ENCODE data around the gene ADD3.

The ADD3 gene

DNA sequence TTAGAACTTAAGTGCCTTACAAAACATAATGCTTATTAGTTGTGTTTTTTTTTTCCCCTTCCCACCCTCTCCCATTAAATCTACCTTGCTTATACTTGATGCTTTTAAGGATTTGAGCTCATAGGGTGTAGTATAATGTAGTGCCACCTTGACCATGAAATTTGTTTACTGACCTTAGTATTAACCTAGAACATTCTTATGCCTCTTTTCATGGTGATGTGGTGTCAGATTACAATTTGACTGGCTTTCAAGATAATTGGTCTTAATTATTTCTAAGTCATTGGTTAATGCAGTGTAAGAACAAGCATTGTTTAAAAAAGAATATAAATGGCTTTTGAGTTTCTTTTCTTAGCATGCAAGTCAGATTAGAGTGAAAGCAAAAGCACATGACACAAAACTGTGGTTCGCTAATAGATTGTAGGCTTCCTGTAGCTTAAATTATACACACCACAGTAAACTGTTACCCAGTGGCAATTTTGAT, 61.8 kb downstream of the ADD3 start:
- DNase-seq: no peak

DNA sequence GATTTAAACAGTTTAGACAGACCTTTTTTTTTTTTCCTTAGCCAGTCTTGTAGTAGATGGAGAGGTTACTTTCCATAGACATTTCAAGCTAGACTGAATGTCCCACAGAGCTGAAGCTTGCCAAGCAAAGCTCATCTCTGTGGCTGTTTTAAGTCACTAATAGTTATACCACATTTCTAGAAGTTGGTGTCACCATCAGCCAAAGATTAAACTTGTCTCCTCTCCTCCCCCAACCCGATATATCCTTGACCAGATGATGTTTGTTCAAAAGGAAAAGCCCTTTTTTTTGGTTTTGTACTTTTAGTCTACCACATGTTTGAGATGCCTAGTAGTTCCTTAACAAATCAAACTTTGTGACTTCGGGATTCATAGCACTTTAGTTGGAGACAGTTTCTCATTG, 66.1 kb downstream of the ADD3 start:
- no peak for DNase-seq

DNA sequence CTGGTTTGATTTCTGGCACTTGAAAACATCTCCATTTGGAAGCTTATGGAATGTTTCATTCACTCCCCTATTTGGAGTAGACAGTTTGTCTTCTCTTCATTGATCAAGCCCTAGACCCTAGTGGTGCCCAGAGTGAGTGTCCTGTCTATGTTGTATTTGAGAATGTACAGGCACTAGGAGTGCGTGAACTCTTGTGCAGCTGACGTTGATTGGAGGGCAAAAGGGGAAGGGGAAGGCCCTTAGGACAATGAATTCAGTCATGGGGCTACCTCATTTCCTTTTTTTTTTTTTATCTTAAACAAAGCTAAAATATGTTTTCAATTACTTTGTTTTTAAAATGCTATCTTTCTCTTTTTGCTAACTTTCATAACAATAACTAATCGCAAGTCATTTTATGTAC, 66.5 kb downstream of the ADD3 start:
- no peak for DNase-seq

DNA sequence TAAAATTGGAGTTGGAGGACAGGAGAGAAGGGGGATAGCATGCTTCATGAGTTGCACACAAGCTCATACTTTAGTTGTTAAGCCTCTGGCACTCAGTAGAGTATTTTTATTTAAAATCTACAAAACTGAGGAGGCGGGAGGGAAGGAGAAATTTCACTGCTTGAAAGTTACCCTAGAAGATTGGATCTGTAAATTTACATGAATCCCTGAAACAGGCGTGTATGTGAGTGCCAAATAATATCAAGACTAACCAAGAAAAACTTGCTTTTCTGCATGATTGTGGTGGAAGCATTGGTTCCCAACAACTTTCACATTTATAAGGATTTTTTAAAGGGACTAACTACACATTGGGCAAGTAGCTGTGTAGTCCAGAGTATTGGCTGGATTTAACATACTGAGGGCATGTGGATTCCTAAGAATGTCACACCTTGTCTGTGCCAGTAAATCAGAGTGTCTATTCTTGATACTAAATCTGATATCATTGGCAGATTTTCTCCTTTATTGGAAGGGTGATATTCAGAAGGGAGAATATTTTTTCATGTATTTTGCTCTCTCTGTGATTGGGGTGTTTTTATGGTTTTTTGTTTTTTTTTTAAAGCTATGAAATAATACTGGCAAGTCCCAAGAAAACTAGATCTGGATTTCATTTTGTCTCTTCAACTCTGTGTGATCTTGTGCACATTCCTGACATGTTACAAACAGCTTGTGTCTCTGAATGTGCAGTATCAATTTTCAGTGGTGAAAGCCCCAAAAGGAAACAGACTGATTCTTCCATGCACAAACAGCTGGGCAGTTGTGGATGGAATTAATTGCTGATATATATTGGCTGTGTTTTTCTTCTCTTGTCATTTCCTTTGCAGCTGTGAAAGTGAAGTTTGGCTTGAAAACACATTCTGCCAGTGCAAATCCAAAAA, 67.2 kb downstream of the ADD3 start:
- no peak for DNase-seq

DNA sequence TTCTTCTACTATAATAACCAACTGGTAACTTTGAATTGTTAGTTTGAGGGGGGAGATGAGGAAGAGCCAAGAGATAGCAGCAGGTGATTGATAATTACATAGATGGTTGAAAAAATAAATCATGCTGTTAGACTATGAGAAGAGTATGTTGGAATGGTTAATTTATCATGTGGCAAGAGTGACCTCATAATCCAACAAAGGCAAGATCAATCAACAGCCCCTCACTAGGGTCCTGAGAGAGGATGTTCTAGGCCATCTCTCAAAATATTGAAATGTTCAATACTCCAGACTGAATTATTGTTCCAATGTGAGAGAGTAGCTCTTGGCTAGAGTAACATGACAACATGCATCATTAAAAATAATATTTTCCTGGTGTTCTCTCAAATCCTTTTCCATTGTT, 67.9 kb downstream of the ADD3 start:
- no peak for DNase-seq

DNA sequence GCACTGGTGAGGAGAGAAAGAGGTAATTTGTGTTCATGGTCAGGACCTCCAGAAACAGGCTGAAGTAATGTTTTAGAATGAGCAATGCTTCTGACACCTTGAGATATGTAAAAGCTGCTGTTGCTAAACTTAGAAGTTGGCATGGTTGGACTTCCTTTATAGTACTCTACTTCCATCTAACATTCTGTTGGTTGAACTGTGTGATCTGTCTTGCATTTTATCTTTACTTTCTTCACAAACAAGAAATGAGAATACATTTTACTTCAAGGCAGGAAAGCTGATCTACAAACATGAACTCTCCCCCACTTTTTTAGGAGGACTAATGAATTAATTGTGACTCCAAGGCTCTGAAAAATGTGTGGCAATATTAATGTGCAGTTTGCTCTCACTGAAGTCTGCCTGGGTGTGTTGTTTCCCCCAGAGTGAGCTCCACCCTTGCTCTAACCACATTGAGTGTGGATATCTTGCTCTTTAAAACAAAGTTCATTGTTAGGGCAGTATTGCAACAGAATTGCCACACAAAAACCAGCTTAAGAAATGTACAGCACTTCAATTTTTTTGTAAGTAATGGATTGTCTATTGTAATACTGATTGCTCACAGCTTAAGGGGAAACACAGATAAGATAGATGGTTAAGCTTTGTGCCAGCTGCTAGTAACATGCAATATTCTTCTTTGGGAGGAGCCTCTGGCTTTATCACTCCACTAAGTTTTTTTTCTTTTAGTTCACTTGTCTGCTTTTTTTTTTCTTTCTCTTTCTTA, 69.0 kb downstream of the ADD3 start:
- no peak for DNase-seq

DNA sequence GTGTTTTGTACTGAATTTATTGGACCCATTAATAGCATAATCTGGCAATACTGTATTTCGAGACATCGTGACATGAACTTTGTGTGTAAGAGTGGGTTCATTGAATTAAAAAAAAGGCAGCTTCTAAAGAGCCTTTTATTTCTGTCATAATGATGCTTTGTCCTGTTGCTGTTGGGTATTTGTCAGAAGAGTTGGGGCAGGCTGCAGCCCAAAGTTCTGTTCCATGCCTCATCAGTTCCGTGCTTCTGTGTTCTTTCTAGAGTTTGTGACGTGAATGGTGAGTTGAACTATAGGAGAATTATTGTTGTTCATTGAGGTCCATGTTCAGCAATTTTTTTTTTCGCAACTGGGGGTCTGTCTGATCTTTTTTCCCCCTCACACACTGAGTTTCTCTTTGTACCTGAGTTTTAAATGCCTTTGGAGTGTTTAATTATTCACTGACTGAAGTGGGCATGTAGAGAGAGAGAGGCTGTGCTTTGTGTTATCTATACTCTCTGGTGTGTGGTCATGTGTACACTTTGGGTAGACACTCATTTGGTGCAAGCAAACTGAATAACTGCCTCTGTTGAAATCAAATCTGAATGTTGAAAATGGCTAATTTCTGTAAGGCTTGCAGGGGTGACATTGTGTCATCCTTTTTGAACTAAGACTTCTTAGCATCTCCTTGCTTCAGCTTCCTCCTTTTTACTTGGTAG, 69.8 kb downstream of the ADD3 start:
- no peak for DNase-seq

DNA sequence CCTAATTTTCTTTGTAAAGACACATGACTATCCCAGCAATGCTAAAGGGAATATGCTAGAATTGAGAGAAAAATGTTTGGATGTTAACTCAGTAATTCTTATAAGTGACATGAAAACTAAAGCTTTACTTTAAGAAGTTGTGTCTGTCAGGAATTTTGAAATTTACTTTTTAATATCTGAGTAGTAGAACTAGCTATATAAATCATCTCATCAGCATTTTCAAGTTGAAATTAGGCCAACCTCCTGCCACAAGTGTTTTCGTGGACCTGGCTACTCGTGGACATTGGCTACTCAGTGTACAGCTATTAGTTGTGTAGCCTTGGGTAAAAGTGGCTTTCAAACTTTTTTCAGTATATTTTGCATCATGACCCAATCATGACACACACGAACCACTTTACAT, 70.5 kb downstream of the ADD3 start:
- DNase-seq: no peak

DNA sequence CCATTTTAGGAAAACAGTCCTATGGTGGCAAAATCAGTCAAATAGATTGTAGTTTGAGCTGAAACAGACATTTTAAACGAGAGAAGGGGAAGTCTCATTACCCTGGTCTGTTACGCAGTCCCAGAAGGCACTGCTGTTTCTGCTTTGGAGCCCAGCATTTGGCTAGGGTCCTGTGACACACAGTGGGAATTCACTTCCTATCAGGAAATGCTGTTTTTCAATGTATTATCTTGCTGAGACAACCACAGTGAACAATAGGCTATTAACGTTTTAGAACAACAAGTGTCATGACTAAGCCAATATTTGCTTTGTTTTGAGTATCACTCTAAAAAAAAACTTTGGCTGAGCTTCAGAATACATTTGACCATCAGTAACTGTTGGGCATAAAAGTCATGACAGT, 74.1 kb downstream of the ADD3 start:
- no peak for DNase-seq

DNA sequence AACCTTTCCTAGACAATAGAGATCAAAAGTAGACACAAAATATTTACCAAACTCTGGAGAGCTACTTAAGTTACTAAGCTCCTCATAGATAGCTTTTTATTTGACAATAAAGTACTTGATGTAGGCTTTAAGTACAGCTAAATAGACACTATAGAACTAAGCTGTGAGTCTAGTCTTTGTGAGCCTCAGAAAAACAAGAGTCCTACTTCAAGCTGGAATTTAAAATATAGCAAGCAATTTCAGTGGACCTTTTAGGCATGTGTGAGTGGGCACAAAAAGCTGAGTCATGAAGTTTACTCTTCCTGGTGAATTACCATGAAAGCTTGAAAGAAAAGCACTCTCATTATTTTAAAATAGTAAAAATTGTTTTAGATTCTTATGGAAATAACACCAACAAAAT, 76.1 kb downstream of the ADD3 start:
- no peak for DNase-seq

DNA sequence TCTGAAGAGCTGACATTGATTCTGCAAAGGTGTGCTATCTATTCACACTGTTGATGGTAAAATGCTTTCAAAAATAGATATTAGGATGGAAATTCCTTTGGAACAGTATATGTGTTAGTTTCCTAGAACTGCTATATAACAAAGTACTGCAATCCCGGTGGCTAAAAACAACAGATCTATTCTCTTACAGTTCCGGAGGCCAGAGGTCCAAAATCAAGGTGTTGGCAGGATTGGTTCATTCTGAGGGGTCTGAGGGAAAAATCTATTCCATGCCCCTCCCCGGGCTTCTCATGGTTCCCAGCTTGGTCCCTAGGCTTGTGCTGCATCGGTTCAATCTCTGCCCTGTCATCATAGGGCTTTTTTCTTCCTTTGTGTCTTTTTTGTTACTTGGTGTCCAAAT, 79.9 kb downstream of the ADD3 start:
- DNase-seq: no peak

DNA sequence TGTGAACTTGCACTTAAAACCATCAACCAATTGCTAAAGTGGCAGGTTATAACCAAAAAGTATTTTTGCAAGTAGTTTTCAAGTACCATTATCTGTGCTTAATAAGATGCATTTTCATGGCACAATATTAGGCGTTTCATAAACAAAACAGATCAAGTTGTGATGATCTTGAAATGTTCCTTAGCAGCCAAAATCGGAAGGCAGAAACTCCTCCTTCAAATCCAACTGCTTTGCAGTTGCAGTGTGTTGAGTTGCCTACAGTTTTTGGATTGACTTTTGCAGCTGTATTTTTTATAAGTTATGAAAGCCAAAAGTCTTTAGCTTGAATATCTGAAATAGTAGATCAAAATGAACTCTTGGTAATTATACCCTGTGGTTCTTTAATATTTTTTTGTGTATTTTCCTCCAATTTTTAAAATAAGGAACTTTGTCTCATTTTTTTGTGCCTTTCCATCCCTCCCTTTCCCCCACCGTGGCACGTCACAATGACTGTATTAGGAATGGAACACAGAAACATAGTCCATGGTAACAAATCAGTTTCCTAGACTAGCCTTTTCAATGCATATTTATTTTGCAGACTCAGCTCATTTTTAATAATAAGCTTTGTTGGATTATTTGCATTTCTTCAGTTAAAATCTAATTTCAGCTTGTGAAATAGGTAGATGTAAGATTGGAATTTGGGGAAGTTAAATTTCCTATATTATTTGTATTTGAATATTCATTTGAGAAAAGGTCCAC, 80.8 kb downstream of the ADD3 start:
- no peak for DNase-seq

DNA sequence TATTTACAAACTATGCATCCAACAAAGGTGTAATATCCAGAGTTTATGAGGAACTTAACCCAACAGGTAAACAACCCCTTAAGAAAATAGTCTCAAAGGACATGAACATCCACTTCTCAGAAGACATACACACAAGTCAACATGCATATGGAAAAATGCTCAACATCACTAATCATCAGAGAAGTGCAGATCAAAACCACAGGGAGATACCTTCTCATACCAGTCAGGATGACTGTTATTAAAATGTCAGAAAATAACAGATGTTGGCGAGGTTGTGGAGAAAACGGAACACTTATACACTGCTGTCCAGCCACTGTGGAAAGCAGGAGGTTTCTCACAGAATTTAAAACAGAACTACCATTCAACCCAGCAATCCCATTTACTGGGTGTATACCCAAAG, 84.0 kb downstream of the ADD3 start:
- no peak for DNase-seq

DNA sequence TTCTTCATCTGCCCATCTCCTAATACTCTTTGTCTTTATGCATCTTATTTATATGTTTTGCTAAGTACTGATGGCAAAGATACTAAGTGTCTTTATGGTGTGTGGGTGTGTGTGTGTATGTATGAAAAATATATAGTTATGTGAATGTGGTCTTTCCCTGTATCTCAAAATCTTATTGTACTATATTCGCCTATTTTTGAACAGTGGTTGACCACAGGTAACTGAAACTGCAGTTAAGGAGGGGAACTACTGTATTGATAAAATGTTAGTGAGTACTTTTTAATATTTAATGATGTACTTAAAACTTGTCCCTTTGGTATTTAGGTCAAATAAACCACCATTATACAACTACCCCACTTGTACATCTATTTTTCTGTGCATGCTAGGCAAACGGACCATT, 85.9 kb downstream of the ADD3 start:
- DNase-seq: no peak

DNA sequence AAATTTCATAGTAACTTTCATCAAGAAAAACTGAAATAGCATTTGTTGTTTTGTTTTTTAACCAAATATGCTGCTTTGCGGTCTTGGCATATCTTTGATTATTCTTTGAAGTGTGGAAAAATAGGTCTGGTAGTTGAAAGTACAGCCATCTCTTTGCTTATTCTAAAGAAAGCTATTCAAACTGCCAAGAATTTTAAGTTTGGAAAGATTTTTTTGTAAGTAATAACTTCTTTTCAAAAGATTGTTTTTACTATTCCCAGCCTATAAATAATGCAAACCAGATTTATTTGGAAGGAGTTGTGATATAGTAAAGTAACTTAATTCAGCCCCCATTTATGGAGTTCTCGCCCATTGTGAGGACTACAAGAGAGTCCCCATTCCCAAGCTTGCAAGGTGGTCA, 87.0 kb downstream of the ADD3 start:
- DNase-seq: no peak

DNA sequence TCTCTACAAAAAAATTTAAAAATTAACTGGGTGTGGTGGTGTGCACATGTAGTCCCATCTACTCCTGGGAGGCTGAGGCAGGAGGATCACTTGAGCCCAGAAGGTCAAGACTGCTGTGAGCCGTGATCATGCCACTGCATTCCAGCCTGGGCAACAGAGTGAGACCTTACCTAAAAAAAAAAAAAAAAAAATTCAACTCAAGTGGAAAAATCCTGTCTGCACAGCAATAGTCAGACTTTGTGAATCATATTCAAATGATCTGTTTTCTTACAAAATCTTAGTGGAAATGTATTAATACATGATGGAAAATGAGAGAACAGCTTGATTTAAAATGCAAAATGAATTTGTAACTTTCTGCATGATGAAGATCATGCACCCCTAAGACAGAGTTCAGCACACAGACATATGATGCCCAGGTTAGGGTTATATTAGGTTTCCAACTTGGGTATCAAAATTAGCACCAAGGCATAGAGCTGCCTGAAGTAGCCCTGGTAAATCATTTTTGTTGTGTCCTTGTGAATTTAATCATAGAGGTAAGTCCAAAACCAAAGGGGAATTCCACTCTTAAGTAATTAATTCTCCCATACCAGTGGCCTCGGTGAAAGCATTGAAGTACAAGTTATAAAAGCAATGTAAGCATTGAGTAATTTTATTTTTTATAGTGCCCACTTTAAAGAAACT, 93.8 kb downstream of the ADD3 start:
- no peak for DNase-seq

DNA sequence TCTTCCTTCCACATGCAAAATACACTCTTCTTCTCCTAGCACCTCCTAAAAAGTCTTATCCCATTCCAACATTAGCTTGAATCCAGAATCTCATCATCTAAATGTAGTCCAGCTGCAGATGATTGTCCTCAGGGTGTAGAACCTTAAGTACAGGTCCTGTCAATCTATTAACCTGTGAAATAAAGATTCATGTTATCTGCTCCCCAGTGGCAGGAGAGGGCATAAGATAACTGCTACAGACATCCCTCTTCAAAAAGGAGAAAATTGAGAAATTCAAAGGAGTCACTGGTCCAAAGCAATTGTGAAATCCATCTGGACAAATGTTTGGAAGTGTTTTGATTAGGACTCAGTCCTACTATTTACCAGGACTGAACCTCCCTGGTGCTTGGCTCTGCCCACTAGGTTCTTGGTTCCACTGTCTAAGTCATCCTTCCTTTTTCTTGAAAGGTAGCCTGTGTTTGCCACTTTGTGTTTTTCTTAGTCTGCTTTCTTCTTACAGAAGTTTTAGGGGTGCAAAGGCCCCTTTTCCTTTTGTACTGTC, 96.2 kb downstream of the ADD3 start:
- DNase-seq: no peak

DNA sequence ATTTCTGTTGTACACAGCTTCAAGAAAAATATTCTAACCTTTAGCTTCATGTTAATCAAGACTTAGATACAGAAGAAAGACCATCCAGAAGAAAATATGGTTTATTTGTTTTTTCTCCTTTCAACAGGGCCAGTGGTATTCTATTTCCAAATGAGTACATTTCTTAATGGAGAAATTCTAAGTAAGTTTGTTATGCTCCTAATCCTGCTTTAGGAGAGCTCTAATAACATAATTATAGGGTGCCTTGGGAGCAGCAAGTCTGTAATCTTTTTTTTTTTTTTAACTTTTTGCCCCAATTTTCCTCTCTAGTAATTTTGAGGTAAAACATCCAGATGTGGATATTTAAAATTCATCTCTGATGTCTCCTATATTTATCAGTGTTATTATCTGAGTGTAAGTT, 98.1 kb downstream of the ADD3 start:
- DNase-seq: no peak

DNA sequence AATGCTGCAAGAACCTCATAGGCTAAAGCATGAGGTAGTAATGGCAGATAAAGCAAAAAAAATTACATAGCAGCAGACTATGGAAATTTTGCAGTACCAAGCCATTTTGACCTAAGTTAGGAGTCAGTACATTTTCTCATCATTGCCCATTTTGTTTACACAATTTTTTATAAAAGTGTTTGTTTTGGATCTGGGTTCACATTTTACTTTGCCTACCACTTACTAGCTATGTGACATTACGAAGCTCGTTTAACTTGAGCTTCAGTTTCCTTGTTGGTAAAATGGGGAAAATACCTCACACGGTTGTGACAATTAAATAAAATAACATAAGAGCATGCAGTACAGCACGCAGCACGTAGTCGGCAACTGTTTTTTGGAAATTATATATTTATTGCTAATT, 99.6 kb downstream of the ADD3 start:
- DNase-seq: no peak

DNA sequence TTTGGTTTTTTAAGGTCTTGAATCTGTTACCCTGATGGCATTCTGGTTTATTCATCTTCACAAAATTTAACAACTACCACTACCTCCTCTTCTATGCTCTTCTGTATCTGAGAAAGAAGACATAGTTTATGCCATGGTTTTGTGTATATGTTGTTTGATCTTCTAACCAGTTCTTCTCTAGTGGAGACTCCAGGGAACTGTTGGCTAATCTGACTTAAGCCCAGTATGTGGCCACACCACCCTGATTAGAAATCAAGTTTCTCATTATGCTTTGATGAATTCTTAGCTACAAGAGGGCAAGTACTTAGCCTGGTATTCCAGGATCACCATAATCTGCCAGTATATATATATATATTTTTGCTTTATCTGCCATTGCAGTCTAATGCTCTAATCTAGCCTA, 100.1 kb downstream of the ADD3 start:
- DNase-seq: no peak

DNA sequence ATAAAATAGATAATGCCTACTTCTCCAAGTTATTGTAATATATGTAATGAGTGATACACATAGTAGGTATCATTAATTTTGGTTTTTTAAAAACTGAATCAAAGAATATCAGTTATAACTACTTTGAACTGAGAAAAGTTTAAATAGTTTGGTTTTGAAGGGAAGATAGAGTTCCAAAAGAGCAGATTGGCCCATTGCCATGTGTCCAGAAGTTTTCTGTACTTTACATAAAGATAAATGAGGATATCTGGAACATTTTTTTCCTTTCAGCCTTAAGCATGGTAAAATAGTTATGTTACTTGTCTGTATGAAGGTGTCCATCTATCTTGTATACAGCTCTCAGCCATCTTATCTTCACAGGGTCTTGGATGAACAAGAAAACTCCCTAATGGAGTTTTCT, 101.7 kb downstream of the ADD3 start:
- DNase-seq: no peak

DNA sequence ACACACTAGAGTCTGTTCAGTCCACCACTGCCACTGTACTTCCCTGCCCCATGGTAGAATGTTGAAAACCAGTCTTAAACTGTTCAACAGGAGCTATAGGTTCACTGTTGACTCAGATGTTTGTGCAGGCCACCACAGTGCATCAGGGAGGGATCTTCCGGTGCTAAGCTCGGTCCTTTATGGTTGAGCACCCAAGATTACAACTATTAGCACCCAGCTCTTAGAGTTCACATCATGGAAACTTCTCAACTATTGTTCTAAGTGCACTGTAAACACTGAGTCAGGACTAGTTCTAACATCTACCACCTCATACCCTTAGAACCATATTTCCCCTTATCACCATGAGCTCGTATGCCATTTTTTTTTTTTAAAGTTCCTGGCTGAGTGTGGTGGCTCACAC, 102.6 kb downstream of the ADD3 start:
- DNase-seq: no peak

All from activated T-cell treated with anti-CD3 and anti-CD28 coated beads for 4 hours (primary cell).